HG03159 (cell line): ENCODE measurements around the gene PACS2.
A peak's percentile ranks its signal among the peaks of the same experiment; 100 is the strongest.
"Not testable (repeated sequence)": the region's sequence is repeated elsewhere in the genome, so short reads cannot be mapped to it uniquely, and the experiment has no call there.

ENCODE experiments used
- ATAC-seq: cut with Tn5 transposase; IDR thresholded peaks from one replicate; pipeline ENCODE4 v1.9.1; 2021; ENCODE audit warnings: mild to moderate bottlenecking, moderate library complexity; ENCODE audit not compliant: unreplicated experiment

PACS2 gene

GRCh38 chr14:105313381-105314286 lies 914 bp upstream of the PACS2 start:
- peak; percentile 22 for ATAC-seq

- peak; percentile 18 for ATAC-seq
Observed at GRCh38 chr14:105315211-105315721, 718 bp downstream of the PACS2 start.

- no peak for ATAC-seq
Observed at GRCh38 chr14:105315941-105316576, 1.5 kb downstream of the PACS2 start.

DNA sequence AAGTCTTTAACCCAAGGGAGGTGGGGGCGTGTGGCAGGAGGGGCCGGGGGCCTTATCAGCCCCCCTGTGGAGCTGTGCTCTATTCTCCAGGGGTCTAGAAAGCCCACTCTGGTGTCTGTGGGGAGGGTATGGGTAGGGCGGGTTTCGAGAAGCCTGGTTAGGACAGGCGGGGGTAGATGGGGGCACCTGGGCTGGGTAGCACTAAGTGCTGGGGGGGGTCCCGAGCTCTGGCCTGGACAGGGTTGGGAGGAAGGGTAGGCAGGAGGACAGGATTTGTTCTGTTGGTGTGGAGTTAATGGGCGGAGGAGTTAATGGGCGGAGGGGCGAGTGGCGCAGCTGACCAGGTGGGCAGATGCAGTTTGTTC lies 2.0 kb downstream of the PACS2 start:
- no peak for ATAC-seq

- no peak for ATAC-seq
Observed at GRCh38 chr14:105316968-105317510, 2.5 kb downstream of the PACS2 start.

- ATAC-seq: no peak
Observed at GRCh38 chr14:105317546-105317945, 3.0 kb downstream of the PACS2 start.

DNA sequence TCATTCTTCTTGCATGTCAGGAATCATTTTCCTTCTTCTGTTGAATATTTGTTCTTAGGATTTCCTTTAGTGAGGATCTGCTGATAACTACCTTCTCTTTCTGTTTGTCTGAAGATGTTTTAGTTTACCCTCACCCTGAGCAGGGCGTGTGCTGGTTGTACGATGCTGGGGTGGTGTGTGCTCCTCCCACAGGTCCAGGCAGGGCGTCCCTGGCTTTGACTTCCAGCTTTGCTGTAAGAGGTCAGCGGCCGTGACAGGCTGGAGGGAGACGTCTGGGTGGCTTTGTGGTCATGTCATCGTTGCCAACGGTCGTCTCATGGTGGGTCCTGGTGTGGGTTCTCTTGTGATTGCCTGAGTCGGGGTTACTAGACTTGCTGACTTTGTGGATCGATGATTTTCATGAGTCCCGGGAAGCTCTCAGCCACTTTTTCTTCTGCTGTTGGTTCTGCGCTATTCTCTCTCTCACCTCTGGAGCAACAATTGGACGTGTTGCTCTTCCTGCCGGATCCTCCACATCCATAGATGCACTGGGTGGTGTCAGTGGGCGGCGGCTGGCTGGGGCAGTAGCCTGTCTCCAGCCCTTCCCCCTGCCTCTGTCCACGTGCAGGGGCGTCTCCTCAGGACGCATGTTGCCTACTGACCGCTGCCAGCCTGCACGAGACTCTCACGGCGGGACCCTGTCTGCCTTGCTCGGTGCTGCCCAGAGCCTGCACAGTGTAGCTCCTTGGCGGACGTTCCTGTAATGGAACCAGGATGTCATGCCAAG lies 8.4 kb downstream of the PACS2 start:
- ATAC-seq: no peak

GRCh38 chr14:105323663-105324062 lies 9.1 kb downstream of the PACS2 start:
- ATAC-seq: no peak

DNA sequence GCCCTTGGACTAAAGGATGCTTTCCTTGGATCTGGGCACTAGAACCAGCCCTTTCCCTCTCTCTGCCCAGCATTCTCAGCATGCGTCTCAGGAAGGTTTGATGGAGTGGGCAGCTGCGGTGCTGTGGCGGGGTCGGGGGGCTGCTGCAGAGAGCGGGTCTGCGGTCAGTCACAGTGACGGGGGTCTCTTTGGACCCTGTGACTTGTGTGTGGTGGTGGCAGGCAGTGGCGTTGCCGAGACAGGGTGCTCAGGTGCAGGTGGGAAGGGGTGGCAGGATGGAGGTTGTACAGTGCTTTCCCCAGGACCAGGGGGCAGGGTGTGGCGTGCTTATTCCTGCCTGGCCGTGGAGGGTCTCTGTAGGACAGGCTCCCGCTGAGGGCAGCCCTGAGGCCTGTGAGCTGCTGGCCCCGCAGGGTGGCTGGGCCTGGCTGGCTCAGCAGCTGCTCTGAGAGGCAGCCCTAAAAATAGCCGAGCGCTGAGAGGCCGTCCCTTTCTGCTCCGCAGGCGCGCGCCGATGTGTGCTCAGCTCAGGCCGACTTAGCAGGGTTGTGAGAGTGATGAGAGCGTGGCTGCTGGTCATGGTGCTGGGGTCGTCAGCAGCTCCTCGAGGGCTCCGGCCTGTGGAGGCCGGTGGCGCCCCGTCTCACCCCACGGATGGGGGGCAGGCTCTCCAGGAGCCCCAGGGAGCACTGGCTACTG lies 9.7 kb downstream of the PACS2 start:
- no peak for ATAC-seq

DNA sequence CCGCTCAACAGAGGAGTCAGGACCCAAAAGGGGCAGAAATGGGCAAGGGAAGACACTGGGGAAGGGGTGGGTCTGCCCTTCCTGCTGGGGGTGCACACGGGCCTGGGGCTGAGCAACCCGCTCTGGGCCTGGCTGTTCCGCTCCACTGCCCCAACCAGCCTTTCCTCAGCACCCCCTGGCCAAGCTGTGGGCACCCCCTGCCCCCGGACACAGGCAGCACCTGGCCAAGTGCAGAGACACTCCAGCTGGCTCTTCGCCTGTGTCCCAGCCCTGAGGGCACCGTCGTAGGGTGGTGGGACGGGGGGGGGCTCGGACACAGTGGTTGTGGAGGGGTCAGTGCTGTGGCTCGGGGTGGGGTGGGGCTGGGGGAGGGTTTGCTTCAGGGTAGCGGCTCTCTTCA lies 10.3 kb downstream of the PACS2 start:
- no peak for ATAC-seq

DNA sequence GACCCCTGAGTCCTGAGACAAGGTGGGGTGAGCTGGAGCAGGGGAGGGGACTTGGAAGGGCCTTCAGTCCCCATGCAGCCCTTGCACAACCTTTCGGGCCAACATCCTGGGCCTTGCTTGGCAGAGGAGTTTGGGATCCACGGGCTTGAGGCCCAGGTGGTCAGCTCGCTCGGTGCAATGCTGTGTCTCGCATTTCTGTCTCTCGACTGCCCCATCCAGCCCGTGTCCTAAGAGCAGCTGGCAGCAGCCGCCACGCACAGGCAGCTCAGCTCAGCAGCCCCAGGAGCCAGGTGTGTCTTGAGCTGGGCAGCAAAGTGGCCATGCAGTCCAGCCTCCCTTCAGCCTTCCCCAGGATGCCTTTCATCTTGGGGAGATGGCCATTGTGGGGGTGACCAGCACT lies 10.8 kb downstream of the PACS2 start:
- ATAC-seq: no peak

DNA sequence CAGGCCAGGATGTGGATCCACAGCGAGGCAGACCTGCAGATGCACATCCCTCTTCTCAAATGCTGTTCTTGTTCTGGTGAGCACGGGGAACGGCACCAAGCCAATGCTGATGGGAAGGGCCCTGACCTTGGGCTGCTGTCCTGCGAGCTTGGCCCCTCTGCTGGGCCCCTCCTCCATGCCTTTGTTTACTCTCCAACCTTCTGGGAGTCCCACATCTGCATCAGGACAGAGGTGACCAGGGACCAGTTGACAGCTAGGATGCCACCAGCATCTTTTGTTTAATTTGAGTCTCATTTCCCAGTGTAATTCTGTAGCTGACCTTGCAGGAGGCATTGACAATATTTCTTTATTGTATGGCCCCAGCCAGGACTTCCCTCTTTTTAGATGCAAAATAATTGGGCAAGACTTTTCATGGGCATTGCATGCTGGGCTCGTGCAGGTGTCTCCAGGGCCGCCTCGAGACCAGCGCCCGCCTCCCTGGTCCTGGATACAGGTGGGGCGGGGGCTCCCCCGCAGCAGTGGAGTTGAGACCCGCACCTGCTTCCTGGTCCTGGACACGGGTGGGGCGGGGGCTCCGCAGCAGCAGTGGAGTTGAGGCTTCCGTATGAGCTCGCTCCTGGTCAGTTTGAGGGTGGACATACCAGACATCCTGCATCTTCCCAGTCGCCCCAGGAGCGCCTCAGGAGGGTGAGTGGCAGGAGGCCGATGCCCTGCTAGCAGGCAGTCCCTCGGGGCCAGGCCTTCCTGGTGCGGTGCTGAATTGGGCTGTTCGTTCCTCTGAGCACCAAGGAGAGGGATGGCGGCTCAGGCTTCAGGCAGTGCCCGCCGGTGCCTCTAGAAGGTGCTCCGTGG lies 11.4 kb downstream of the PACS2 start:
- no peak for ATAC-seq

- ATAC-seq: no peak
Observed at GRCh38 chr14:105326568-105326867, 12.0 kb downstream of the PACS2 start.

GRCh38 chr14:105326891-105327694 lies 12.5 kb downstream of the PACS2 start:
- ATAC-seq: no peak

GRCh38 chr14:105327695-105328045 lies 13.1 kb downstream of the PACS2 start:
- ATAC-seq: not testable (repeated sequence)

GRCh38 chr14:105328070-105328677 lies 13.6 kb downstream of the PACS2 start:
- no peak for ATAC-seq

- no peak for ATAC-seq
Observed at GRCh38 chr14:105328678-105329390, 14.3 kb downstream of the PACS2 start.
